IPS-NIHi7 (cell line): ENCODE results near the gene PFDN2.
A peak's percentile ranks its signal among the peaks of the same experiment; 100 is the strongest.

ENCODE experiments used
- DNase-seq: peaks from one replicate; pipeline ENCODE4 v3.0.0; 2012; ENCODE audit warnings: mixed read lengths; ENCODE audit errors: extremely low spot score

PFDN2 gene

GRCh38 chr1:161117759-161118581, at the start of gene PFDN2, which contains the start of gene NIT1:
TSS of gene PFDN2 (minus strand) at chr1:161118037. CDS start at chr1:161118026, 11 bp downstream.
TSS of gene NIT1 (plus strand) at chr1:161118105. CDS start at chr1:161118177, 72 bp downstream.
- DNase-seq = peak; percentile 92

GRCh38 chr1:161166669-161167548, 49.1 kb upstream of the PFDN2 start:
- DNase-seq = peak; percentile 35

GRCh38 chr1:161165742-161166668, 48.2 kb upstream of the PFDN2 start, which contains the start of gene PPOX:
TSS of gene PPOX (plus strand) at chr1:161166426. CDS start at chr1:161166848, 422 bp downstream.
- DNase-seq = peak; percentile 93

- DNase-seq = no peak
Observed at GRCh38 chr1:161164901-161165610, 47.2 kb upstream of the PFDN2 start.

- no peak for DNase-seq
Observed at GRCh38 chr1:161163793-161164192, 46.0 kb upstream of the PFDN2 start.

- no peak for DNase-seq
Observed at GRCh38 chr1:161162806-161163205, 45.0 kb upstream of the PFDN2 start.

- DNase-seq = no peak
Observed at GRCh38 chr1:161162052-161162451, 44.2 kb upstream of the PFDN2 start.

GRCh38 chr1:161161652-161162051, 43.8 kb upstream of the PFDN2 start:
- no peak for DNase-seq

GRCh38 chr1:161160671-161161145, 42.9 kb upstream of the PFDN2 start:
- no peak for DNase-seq

GRCh38 chr1:161159913-161160243, 42.0 kb upstream of the PFDN2 start:
- DNase-seq = no peak

- DNase-seq = peak; percentile 97
Observed at GRCh38 chr1:161159087-161159912, 41.5 kb upstream of the PFDN2 start, which contains the start of gene USP21. TSS of gene USP21 (plus strand) at chr1:161159500. CDS start at chr1:161160641, 1,141 bp downstream.

- DNase-seq = no peak
Observed at GRCh38 chr1:161158316-161159010, 40.6 kb upstream of the PFDN2 start.

- no peak for DNase-seq
Observed at GRCh38 chr1:161157867-161158266, 40.0 kb upstream of the PFDN2 start.

- DNase-seq = peak; percentile 79
Observed at GRCh38 chr1:161153682-161154337, 36.0 kb upstream of the PFDN2 start, which contains the start of gene UFC1. TSS of gene UFC1 (plus strand) at chr1:161153978. CDS start at chr1:161153998, 20 bp downstream.

- no peak for DNase-seq
Observed at GRCh38 chr1:161153176-161153575, 35.3 kb upstream of the PFDN2 start.

GRCh38 chr1:161145832-161146231, 28.0 kb upstream of the PFDN2 start:
- DNase-seq = no peak

GRCh38 chr1:161140755-161141400, 23.0 kb upstream of the PFDN2 start:
- DNase-seq = no peak

- peak; percentile 46 for DNase-seq
Observed at GRCh38 chr1:161139766-161140165, 21.9 kb upstream of the PFDN2 start.
